GM18858 (cell line): Measurements from ENCODE around the gene PLEKHG1.
A peak's percentile ranks its signal among the peaks of the same experiment; 100 is the strongest.

Source experiments
- ATAC-seq: cut with Tn5 transposase; IDR thresholded peaks from one replicate; pipeline ENCODE4 v1.9.1; 2021; ENCODE audit not compliant: unreplicated experiment

The PLEKHG1 gene

DNA sequence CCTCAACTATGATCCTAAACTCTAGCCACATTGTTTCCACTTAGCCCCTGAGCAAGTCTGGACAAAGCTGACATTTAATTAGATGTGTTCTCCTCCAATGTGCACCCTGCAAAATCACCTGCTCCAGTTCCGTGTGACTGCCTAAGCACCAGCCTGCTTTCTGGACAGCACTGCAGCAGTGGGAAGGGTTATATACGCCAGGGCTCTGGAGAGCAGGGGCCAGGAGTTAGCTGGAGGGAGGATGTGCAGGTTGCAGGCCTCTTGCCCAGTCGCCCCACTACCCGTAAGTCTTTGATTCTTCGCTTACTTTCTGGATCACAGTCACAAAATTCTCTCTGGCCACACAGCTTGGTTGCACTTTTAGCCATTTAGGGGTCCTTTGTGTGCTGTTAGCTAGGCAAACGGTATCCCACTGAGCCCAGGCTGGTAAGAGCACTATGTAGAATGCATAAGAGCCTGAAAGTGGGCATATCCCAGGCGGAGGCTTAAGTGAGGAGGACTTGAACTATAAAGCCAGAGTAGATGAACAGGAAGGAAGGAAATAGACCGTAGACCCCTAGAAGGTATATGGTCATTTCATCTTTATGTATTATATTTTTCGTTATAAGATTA, 10.7 kb upstream of the PLEKHG1 start:
- ATAC-seq = no peak

DNA sequence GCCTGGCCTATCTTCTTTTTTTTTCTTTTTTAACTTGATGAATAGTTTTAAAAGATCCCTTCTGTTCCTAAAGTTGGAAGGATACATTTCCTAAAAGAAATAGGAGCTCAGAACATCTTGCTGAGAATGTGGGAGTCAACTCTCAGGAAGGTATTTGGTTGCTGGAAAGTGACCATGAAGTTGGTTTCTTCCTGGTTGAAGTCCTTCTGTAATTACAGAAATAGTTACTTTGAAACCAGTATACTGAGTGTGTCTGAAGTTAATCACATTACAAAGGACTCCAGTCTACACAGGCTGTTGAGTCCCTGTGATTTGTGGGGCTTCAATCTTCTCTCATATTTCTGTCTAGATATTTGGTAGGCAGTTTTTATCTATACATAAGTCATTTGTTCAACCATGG, 9.8 kb upstream of the PLEKHG1 start:
- ATAC-seq = no peak

- no peak for ATAC-seq
These were observed 9.2 kb upstream of the PLEKHG1 start for GRCh38 chr6:150590446-150590845.

- ATAC-seq = no peak
These were observed 7.2 kb upstream of the PLEKHG1 start for GRCh38 chr6:150592377-150592995.

DNA sequence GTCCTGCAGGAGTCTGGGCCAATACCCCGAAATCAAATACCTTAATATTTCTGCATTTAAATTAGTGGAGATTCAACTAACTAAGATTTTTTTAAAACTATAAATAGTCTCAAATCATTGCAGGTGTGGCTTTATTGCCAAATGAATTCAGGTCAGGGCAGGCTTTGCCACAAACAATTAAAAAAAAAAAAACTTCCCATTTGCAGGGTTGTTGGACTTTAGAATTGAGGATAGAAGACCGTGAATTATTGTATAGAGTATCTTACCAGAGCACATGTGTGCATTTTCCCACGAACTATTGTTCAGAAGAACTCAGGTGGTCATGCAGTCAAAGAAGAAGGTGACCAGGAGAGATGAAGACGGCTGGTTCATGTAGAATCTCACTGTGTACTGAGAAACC, 6.6 kb upstream of the PLEKHG1 start:
- ATAC-seq = no peak

GRCh38 chr6:150596439-150596838, 3.2 kb upstream of the PLEKHG1 start:
- no peak for ATAC-seq

GRCh38 chr6:150598401-150598800, 1.3 kb upstream of the PLEKHG1 start:
- no peak for ATAC-seq

DNA sequence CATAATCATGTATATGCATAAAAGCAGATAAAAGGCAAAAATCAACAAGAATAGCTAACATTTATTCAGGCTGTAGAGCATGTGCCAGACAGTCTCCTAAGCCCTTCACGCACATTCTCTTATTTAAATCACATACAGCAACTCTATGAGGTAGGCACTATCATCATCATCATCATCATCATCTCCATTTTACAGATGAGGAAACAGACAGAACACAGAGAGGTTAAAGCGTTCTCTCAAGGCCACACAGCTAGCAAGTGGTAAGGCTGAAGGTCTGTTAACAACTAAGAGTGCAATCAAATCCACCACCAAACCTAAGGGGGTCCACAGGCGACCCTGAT, 857 bp upstream of the PLEKHG1 start:
- no peak for ATAC-seq

DNA sequence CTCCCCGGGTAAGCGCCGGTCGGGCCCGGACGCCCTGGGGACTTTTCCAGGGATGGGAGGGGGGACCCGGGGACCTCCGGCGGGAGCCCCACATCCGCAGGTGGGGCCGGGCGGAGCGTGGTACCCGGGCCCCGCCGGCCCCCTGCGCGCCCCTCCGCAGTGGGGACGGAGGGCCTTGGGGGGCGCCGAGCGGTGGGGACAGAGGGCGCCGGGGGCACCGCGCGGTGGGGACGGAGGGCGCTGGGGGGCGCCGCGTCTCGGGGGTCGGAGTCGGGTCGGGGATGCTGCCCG, 270 bp downstream of the PLEKHG1 start:
- peak; percentile 20 for ATAC-seq

DNA sequence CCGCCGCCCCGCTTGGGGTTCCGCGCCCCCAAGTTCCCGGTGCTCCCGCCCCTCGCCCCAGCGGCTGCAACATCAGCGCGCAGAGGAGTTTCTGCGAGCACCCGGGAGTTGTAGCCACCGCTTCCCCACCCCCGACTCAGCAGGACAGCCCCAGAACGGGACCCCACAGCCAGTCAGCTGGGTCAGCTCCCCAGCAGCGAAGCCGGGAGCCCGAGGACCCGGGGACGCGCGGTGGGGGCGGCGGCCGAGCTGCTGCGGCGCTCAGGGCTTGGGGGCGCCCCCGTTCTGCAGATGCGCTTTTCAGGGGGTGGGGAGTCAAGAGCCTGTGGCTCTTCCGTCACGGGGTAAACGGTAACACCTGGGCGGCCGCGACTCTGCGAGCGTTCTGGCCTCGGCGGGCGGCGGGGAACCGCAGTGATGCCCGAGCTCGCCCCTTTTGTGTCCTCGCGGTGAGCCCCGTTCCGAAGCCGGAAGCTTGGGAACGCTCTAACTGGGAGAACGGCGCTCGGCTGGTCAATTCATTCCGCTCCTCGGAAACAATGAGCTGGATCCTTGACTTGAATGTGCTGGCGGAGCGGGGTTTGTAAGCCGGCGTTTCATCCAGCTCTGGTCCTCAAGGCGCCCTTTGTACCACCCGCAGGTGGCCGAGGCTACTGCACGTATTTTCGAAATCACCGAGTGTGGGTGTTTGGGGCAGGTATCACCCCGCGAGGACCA, 774 bp downstream of the PLEKHG1 start:
- ATAC-seq = peak; percentile 44

- no peak for ATAC-seq
These were observed 1.8 kb downstream of the PLEKHG1 start for GRCh38 chr6:150601439-150601838.

GRCh38 chr6:150603176-150603575, 3.5 kb downstream of the PLEKHG1 start:
- ATAC-seq = no peak

DNA sequence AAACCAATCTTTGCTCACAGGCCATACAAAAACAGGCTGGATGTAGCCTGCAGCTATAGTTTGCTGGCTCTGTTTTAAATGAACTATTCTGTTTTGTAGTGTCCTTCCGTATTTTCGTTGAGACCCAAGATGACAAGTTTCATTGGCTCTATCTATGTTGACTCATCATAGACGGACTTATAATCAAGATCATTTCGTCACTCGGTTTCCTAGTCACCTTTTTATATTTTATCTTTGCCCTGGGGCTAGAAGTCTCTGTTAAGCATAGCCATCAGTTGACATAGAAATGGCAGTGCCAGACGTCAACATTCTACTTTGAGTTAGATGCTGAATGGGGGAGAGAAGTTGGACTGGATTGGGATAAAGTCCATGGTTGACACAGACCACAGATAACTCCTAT, 4.8 kb downstream of the PLEKHG1 start:
- ATAC-seq = no peak

GRCh38 chr6:150605333-150605732, 5.6 kb downstream of the PLEKHG1 start:
- no peak for ATAC-seq

DNA sequence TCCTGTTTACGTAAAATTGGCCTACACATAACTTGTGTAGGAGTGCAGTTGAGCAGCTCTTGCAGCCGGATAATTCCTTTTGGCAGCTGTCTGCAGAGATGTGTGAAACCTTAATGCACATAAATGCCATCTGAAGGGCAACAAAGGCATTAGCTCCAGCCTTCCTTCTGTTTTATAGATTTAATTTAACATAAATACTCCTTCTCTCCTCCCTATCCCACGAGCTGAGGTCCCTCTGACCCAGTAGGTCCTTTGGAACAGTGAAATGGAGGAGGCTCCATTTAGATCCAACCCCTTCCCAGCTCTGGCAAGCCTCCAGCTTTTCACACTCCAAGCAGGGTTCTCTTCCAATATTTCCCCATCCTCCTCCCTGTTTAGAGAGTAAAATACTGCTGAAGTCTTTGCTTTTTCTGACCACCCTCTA, 6.5 kb downstream of the PLEKHG1 start:
- ATAC-seq = no peak

GRCh38 chr6:150606647-150607328, 7.1 kb downstream of the PLEKHG1 start:
- ATAC-seq = no peak

DNA sequence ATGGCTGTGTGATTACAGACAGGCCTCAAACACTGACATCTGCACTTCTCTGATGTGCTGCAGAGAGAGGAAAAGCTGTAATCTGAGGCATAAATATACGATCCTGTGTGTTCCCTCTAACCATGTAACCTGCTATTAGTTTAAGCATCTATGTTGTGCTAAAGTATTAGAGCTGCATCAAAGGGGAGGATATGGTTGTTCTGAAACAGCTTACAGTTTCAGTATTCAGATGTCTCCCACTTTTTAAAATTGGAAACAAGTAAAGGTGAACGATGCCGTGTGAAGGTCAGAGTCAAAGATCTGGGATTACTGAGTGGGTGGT, 7.6 kb downstream of the PLEKHG1 start:
- no peak for ATAC-seq

GRCh38 chr6:150610584-150610983, 10.9 kb downstream of the PLEKHG1 start:
- ATAC-seq = no peak

DNA sequence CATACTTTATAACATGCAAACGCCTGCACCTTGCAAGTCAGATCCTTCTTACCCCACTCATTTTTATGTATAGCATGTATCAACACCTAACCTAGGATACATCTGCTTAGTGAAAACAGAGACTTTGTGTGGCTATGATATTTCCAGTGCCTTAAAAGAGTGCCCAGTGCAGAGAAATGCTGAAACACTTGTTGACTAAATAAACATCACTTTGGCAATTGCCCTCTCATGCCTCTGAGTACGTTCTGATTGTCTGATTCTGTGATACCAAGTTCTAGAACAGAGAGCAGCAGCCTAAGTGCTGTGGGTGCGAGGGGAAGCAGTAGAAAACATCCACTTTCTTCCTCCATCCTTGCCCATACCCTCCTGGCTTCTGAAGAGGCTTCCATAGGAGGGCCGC, 13.6 kb downstream of the PLEKHG1 start:
- ATAC-seq = no peak

- ATAC-seq = no peak
These were observed 16.3 kb downstream of the PLEKHG1 start for GRCh38 chr6:150615967-150616366.

GRCh38 chr6:150616586-150616985, 16.9 kb downstream of the PLEKHG1 start:
- ATAC-seq = no peak

GRCh38 chr6:150617062-150617461, 17.4 kb downstream of the PLEKHG1 start:
- ATAC-seq = no peak
